Gastrocnemius medialis (tissue), 4 donors: ENCODE results near the gene CDH23.

Experiments
- POLR2A ChIP-seq, 2 donors: fragments of 450-650 bp; IDR thresholded peaks; one replicate each; pipeline ENCODE4 v1.6.1; 2017; ENCODE audit warnings: antibody characterized with exemption in 2 of 2, mild to moderate bottlenecking in 2 of 2, moderate library complexity in 2 of 2
- TF ChIP-seq, protein P1 (sequence below), 5 experiments: fragments of 450-650 bp in 3 of 5; fragments of 200-600 bp in 2 of 5; sonication (generic) in 2 of 5; IDR thresholded peaks in 4 of 5; conservative IDR thresholded peaks in 1 of 5; 1 replicate in 4 of 5; 2 replicates in 1 of 5; pipeline ENCODE4 v1.5.1; 2016 to 2019; ENCODE audit warnings: antibody characterized with exemption in 5 of 5, mild to moderate bottlenecking in 3 of 5, moderate library complexity in 3 of 5

DNA sequence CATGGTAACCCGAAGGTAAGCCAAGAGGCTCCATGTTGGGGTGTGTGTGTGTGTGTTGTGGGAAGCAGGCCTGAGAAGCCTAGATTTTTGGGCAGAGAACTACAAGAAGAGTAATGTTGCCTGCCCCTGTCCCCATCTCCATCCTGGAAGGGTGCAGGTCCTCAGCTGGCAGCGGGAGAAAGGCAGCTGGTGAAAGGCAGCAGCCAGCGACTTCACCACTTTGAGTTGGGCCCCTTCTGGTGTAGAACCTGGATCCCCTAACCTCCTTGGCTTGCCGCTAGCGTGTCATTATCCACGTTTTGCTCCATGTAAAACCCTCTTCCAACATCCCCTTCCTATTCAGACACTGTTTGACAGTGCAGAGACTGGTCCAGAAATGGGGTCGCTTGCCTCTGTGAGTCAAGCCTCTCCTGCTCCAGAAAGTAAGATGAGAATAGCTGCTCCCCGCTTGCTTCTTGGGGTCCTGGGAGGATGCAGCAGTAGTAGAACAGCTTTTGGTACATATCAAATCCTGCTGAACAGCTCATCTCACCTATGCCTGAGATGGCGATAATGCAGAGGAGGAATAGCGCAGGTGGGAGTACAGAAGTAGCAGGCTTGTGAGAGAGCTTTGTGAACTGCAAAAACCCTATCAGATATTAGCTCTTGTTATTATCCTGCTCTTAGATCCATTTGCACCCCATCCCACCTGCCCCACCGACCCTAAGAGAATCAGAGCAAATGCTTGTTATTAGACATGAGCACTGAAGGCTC lies 22.1 kb upstream of the CDH23 start:
- TF ChIP-seq POLR2A (IDR thresholded peaks at IDR 0.05) = no peak
- TF ChIP-seq, protein P1, sequence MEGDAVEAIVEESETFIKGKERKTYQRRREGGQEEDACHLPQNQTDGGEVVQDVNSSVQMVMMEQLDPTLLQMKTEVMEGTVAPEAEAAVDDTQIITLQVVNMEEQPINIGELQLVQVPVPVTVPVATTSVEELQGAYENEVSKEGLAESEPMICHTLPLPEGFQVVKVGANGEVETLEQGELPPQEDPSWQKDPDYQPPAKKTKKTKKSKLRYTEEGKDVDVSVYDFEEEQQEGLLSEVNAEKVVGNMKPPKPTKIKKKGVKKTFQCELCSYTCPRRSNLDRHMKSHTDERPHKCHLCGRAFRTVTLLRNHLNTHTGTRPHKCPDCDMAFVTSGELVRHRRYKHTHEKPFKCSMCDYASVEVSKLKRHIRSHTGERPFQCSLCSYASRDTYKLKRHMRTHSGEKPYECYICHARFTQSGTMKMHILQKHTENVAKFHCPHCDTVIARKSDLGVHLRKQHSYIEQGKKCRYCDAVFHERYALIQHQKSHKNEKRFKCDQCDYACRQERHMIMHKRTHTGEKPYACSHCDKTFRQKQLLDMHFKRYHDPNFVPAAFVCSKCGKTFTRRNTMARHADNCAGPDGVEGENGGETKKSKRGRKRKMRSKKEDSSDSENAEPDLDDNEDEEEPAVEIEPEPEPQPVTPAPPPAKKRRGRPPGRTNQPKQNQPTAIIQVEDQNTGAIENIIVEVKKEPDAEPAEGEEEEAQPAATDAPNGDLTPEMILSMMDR (IDR thresholded peaks at IDR 0.05 in 4 of 5, conservative IDR thresholded peaks at IDR 0.05 in 1 of 5) = no peak
